KMS-11 (cell line): ENCODE measurements around the gene SYCP2.

Source experiments
- H2AFZ ChIP-seq: fragments of 200-600 bp; sonication (generic); 2 replicates; pipeline ENCODE4 v1.6.1; 2016; ENCODE audit warnings: antibody characterized with exemption, mixed run types, low read depth
- H3K27ac ChIP-seq: fragments of 200-600 bp; sonication (generic); 2 replicates; pipeline ENCODE4 v1.6.1; 2016; ENCODE audit warnings: mild to moderate bottlenecking, mixed run types
- H3K27me3 ChIP-seq: fragments of 200-600 bp; sonication (generic); 2 replicates; pipeline ENCODE4 v1.6.1; 2017; ENCODE audit warnings: mild to moderate bottlenecking, low read depth, mixed run types, moderate library complexity; ENCODE audit not compliant: insufficient read depth
- H3K36me3 ChIP-seq: fragments of 200-600 bp; sonication (generic); 2 replicates; pipeline ENCODE4 v1.6.1; 2017; ENCODE audit warnings: mild to moderate bottlenecking, mixed run types; ENCODE audit not compliant: insufficient read depth
- H3K4me1 ChIP-seq: fragments of 200-600 bp; sonication (generic); 2 replicates; pipeline ENCODE4 v1.6.1; 2016; ENCODE audit warnings: mild to moderate bottlenecking, low read depth, mixed run types; ENCODE audit not compliant: poor library complexity, severe bottlenecking
- H3K4me2 ChIP-seq: fragments of 200-600 bp; sonication (generic); 2 replicates; pipeline ENCODE4 v1.7.0; 2016; ENCODE audit warnings: mild to moderate bottlenecking, mixed run types
- H3K4me3 ChIP-seq: fragments of 200-600 bp; sonication (generic); IDR thresholded peaks from 2 replicates; pipeline ENCODE4 v1.6.1; 2017; ENCODE audit warnings: low read depth, low read length, mixed read lengths; ENCODE audit not compliant: insufficient read depth
- H3K79me2 ChIP-seq: fragments of 200-600 bp; sonication (generic); 2 replicates; pipeline ENCODE4 v1.6.1; 2016; ENCODE audit warnings: low read depth, mixed run types; ENCODE audit not compliant: insufficient read depth
- H3K9ac ChIP-seq: fragments of 200-600 bp; sonication (generic); 2 replicates; pipeline ENCODE4 v1.6.1; 2016; ENCODE audit warnings: mild to moderate bottlenecking, mixed run types
- H4K20me1 ChIP-seq: fragments of 200-600 bp; sonication (generic); 2 replicates; pipeline ENCODE4 v1.6.1; 2016; ENCODE audit warnings: mild to moderate bottlenecking, mixed run types; ENCODE audit not compliant: insufficient read depth
- TF ChIP-seq, protein P1 (sequence below): fragments of 200-600 bp; sonication (generic); conservative IDR thresholded peaks from 2 replicates; pipeline ENCODE4 v1.6.1; 2017; ENCODE audit warnings: low read depth, mild to moderate bottlenecking, antibody characterized with exemption, low read length, moderate library complexity, mixed read lengths

The SYCP2 gene

DNA sequence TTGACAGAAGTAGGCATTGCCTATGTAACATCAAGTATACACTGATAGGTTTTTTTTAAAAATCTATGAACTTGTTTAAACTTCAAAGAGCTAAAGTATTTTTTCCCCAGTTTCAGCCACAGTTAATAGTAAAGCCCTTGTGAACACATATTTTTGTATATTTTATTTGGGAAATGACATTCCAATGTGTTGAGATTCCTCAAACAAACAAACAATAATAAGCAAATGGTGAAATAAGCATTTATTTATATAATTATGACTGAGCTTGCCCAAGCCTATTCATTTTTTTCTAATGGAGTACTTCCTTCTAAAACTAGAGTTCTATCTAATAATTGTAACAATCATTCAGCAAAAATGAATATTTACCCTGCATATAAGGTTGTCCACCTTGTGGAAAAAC is 12.5 kb downstream of the SYCP2 start:
- Histone ChIP-seq H3K27me3 (no peaks in the 10 kb centered on the region), H3K27ac (no peak overlapping the region), H3K36me3 (no peaks in the 10 kb centered on the region), H3K4me2 (no peak overlapping the region), H3K9ac (no peak overlapping the region), H2AFZ (no peak overlapping the region), H3K4me3 (no peak overlapping the region), H3K4me1 (peaks cover 22% of the 10 kb centered on the region), H3K79me2 (no peaks in the 10 kb centered on the region), H4K20me1 (no peaks in the 10 kb centered on the region)
- TF ChIP-seq, protein P1, sequence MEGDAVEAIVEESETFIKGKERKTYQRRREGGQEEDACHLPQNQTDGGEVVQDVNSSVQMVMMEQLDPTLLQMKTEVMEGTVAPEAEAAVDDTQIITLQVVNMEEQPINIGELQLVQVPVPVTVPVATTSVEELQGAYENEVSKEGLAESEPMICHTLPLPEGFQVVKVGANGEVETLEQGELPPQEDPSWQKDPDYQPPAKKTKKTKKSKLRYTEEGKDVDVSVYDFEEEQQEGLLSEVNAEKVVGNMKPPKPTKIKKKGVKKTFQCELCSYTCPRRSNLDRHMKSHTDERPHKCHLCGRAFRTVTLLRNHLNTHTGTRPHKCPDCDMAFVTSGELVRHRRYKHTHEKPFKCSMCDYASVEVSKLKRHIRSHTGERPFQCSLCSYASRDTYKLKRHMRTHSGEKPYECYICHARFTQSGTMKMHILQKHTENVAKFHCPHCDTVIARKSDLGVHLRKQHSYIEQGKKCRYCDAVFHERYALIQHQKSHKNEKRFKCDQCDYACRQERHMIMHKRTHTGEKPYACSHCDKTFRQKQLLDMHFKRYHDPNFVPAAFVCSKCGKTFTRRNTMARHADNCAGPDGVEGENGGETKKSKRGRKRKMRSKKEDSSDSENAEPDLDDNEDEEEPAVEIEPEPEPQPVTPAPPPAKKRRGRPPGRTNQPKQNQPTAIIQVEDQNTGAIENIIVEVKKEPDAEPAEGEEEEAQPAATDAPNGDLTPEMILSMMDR = no peak

DNA sequence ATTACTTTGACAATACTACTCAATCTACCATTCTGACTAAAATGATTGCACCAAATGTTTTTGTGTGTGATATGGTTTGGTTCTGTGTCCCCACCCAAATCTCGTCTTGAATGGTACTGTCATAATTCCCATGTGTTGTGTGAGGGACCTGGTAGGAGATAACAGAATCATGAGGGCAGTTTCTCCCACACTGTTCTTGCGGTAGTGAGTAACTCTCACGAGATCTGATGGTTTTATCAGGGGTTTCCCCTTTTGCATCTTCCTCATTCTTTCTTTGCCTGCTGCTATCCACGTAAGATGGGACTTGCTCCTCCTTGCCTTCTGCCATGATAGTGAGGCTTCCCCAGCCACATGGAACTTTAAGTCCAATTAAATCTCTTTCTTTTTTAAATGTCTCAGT is 20.8 kb downstream of the SYCP2 start:
- Histone ChIP-seq H3K9ac (no peak overlapping the region), H3K4me2 (no peak overlapping the region), H3K79me2 (no peaks in the 10 kb centered on the region), H3K27ac (no peak overlapping the region), H4K20me1 (no peaks in the 10 kb centered on the region), H3K27me3 (no peaks in the 10 kb centered on the region), H2AFZ (no peak overlapping the region), H3K36me3 (no peaks in the 10 kb centered on the region), H3K4me1 (no peaks in the 10 kb centered on the region), H3K4me3 (no peak overlapping the region)
- TF ChIP-seq, protein P1 = no peak

DNA sequence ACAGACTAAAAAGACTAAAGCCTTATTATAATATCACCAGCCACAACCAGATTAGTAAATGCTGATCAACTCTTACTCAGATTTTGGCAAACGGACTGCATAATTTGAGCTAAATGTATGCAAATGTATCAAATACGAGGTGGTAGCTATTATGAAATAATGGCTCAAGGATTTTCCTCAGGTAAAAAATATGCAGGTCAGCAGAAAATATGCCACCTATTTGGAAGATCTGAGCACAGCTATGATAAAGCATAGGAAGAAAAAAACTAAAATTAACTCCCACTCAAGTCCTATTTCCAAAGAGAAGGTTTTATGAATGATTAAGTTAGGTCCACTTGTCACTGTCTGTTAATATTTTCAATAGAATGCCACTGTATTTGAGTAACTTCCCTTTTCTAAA is 22.4 kb downstream of the SYCP2 start:
- no peak overlapping the region for H2AFZ ChIP-seq
- H3K27ac ChIP-seq = no peak overlapping the region

DNA sequence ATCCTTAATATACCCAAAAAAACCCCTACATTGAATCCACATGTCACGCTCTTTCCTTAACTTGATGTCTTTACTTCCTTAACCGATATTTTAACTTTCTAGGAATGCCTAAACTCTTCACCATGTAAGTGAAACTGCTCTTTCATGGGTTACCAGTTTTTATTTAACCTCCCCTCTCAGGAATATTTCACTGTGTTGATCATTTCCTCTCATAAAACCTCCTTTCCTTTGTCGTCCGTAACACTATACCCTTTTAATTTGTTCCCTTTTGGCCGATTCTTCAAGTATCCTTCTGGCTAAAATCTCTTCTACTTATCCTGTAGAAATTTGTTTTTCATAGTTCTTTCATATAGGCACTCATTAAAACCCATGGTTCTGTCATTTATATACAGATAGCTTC is 24.6 kb downstream of the SYCP2 start:
- Histone ChIP-seq H2AFZ (no peak overlapping the region), H3K36me3 (no peaks in the 10 kb centered on the region), H3K27me3 (no peaks in the 10 kb centered on the region), H3K4me3 (no peak overlapping the region), H3K79me2 (no peaks in the 10 kb centered on the region), H3K4me1 (no peaks in the 10 kb centered on the region), H4K20me1 (no peaks in the 10 kb centered on the region), H3K27ac (no peak overlapping the region), H3K4me2 (no peak overlapping the region), H3K9ac (no peak overlapping the region)
- TF ChIP-seq, protein P1 = no peak

More for the DNA sequence above, 22.4 kb downstream of the SYCP2 start:
- Histone ChIP-seq H3K9ac (no peak overlapping the region), H3K36me3 (no peaks in the 10 kb centered on the region), H4K20me1 (no peaks in the 10 kb centered on the region), H3K4me3 (no peak overlapping the region), H3K4me1 (no peaks in the 10 kb centered on the region), H3K4me2 (no peak overlapping the region), H3K79me2 (no peaks in the 10 kb centered on the region), H3K27me3 (no peaks in the 10 kb centered on the region)
- TF ChIP-seq, protein P1 = no peak

DNA sequence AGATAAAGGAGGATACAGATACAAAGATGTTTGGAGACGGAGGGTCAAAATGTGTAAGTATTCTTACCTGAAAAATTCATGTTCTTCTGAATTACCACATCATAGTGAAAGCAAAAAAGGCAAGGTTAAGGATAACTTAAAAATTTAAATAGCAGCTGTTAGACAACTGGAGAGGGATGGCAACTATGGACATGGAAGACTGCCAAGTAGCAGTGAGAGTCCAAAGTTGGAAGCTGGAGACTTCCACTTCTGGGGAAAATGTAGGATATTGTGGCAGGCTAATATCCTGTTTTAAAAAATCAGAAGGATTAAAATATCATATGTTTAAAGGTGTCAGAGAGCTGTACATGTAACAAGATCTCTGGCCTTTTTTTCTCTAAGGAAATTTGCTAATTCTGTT is 29.8 kb downstream of the SYCP2 start:
- no peaks in the 10 kb centered on the region for H4K20me1 ChIP-seq
- H3K36me3 ChIP-seq = no peaks in the 10 kb centered on the region
- H3K27me3 ChIP-seq = no peaks in the 10 kb centered on the region
- no peaks in the 10 kb centered on the region for H3K4me1 ChIP-seq
- TF ChIP-seq, protein P1 = no peak
- no peak overlapping the region for H3K9ac ChIP-seq
- no peaks in the 10 kb centered on the region for H3K79me2 ChIP-seq
- no peak overlapping the region for H3K27ac ChIP-seq
- H3K4me2 ChIP-seq = no peak overlapping the region
- no peak overlapping the region for H3K4me3 ChIP-seq
- H2AFZ ChIP-seq = no peak overlapping the region
